GM21528 (cell line): ENCODE measurements around the gene TMPRSS13.
"Not testable (repeated sequence)": the region's sequence is repeated elsewhere in the genome, so short reads cannot be mapped to it uniquely, and the experiment has no call there.

ENCODE experiments used
- ATAC-seq: cut with Tn5 transposase; IDR thresholded peaks from one replicate; pipeline ENCODE4 v1.9.1; 2021; ENCODE audit warnings: mild to moderate bottlenecking, moderate library complexity; ENCODE audit not compliant: unreplicated experiment, low FRiP score

TMPRSS13 gene

GRCh38 chr11:117929142-117929915 is at the start of gene TMPRSS13:
Gene TMPRSS13 (minus strand): TSS chr11:117929402. CDS start chr11:117929307, 95 bp downstream.
- no peak for ATAC-seq

DNA sequence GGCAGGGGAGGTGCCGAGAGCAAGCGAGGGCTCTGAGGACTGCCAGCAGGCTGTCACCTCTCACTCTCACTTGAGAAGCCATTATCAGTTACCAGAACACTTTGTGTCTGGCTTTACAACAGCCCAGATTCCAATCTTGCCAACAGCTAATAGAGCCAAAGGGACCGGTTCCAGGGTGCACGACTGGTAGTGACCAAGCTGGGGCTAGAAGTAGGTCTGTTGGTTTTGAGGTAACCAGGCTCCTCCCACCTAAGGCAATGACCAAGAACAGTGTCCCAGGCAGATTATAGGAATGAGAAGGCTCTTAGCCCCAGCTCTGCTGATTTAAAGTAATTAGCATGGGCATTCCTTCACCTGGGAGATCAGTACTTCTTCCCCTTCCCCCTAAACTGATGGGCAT is 49.8 kb upstream of the TMPRSS13 start:
- no peak for ATAC-seq

DNA sequence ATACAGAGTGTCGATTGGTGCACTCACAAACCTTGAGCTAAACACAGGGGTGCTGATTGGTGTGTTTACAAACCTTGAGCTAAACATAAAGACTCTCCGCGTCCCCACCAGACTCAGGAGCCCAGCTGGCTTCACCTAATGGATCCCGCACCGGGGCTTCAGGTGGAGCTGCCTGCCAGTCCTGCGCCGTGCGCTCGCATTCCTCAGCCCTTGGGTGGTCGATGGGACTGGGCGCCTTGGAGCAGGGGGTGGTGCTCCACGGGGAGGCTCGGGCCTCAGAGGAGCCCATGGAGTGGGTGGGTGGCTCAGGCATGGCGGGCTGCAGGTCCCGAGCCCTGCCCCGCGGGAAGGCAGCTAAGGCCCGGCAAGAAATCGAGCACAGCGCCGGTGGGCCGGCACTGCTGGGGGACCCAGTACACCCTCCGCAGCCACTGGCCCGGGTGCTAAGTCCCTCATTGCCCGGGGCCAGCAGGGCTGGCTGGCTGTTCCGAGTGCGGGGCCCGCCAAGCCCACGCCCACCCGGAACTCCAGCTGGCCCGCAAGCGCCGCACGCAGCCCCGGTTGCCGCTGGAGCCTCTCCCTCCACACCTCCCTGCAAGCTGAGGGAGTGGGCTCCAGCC is 49.2 kb upstream of the TMPRSS13 start:
- ATAC-seq: not testable (repeated sequence)

DNA sequence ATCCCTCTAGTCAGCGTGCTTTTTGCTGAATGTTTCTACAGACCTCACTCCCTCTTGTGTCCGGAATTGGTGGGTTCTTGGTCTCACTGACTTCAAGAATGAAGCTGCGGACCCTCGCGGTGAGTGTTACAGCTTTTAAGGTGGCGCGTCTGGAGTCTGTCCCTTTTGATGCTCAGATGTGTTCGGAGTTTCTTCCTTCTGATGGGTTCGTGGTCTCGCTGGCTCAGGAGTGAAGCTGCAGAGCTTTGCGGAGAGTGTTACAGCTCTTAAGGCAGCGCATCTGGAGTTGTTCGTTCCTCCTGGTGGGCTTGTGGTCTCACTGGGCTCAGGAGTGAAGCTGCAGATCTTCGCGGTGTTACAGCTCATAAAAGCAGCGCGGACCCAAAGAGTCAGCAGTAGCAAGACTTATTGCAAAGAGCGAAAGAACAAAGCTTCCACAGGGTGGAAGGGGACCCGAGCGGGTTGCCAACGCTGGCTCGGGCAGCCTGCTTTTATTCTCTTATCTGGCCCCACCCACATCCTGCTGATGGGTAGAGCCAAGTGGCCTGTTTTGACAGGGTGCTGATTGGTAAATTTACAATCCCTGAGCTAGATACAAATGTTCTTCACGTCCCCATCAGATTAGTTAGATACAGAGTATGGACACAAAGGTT is 48.5 kb upstream of the TMPRSS13 start:
- not testable (repeated sequence) for ATAC-seq

DNA sequence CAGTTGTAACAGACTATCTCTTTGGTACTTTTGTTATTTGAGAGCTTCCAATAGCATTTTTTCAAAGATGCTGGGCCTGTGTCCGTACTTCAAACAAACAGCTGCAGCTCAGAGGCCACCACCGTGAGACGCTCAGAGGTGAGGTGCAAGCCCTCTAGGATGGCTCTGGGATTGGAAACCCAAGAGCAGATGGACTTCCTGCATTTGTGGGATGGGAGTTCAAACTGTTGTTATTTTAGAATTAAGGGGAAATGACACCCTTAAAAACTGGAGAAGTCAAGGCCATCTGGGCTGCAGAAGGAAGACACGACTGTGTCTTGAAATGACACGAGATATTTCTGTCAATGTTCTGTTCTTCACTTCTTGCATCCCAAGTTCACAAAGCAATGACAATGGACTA is 47.8 kb upstream of the TMPRSS13 start:
- ATAC-seq: no peak

- ATAC-seq: no peak
Observed at GRCh38 chr11:117976445-117976844, 47.2 kb upstream of the TMPRSS13 start.

DNA sequence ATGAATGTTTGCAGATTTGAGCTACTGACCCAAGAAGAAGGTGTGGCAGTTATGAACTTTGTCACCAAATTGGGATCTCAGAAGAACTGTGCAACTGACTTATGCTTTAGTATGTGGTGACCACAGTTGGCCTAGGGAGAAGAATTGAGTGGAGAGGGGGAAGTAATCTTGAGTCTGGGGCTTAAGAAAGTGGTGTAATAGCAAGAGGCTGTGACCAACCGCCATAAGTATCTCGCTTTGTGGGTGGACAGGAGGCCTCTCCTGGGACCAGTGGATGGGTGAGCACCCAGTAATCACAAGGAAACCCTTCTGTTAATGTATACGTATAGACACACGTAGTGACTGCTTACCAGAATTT is 44.3 kb upstream of the TMPRSS13 start:
- no peak for ATAC-seq

DNA sequence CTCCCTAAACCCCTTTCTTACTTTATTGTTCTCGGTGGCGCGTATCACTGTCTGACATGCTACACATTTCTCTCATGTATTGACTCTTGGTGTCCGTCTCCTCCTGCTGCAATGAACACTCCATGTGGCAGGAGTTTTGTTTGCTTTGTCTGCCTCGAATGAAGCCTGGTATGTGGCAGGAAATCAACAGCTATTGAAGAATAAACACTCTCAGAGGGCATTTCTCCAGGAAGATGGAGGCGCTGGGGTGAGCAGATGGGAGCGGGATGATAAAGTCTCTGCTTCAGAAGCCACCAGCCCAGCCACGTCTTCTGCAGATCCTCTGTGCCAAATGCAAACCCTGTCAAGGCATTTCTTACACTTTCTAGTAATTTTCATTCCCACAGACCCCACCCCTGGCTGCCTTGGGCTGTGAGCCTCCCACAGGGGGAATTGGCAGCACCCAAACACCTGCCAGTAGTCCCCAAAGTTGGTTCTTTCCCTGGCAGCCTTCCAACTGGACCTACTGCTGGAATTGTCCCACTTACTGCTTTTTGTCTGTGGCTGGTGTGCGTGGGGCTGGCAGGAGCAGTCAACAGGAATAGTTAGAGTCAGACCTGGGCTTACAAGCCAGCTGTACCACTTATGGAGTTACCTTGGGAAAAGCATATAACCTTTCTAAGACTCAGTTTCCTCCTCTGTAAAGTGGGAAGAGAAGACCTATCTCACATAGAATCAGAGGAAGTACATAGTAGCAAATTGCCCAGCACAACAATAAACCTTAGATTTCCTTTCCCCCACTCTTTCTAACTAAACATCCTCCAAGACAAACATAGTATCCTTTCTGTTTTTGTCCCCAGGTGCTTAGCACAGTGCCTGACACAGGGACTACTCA is 43.7 kb upstream of the TMPRSS13 start:
- ATAC-seq: no peak

DNA sequence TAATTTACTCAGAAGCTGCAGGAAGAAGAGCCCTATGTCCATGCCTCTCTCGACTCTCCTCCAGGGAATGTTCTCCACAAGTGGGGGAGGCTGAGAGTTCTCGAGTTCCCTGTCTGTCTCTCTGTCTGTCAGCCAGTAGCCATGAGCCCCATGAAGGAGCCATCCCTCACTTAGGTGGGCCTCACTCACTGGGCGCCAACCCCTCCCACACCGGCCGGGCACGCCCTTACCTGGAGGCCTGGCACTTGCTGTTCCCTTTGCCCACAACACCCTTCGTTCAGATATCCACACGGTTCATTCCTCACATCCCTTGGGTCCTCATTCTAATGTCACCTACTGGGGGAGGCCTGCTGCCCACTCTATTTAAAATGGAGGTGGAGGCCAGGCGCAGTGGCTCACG is 42.8 kb upstream of the TMPRSS13 start:
- ATAC-seq: no peak

DNA sequence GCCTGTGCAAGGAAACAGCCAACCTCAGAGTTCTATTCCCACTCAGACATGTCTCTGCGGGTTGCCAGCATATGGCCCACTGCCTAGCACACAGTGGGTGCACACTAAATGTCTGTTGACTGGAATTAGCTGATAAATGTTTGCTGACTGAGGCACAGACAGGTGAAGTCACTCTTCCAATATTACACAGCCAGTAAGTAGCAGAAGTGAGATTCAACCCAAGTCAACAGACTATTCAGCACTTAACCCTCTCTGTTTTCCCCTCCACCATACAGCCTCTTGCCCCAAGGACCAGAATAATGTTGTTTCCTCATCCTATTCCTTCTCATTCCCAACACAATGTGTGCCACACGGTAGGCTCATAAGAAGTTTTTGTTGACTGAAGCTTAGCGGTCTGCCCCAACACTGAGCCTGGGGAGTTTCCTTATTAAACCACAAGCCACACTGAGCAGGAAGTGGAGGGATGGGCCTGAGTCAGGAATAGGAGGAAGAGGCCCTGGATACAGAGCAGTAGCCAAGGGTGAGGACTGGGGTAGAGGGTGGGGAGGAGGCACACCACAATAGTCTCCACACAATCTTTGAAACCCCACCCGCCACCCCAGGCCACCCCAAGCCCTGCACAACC is 41.3 kb upstream of the TMPRSS13 start:
- ATAC-seq: no peak

GRCh38 chr11:117969160-117969991 is 40.2 kb upstream of the TMPRSS13 start:
- ATAC-seq: no peak

GRCh38 chr11:117966908-117967307 is 37.7 kb upstream of the TMPRSS13 start:
- ATAC-seq: no peak

DNA sequence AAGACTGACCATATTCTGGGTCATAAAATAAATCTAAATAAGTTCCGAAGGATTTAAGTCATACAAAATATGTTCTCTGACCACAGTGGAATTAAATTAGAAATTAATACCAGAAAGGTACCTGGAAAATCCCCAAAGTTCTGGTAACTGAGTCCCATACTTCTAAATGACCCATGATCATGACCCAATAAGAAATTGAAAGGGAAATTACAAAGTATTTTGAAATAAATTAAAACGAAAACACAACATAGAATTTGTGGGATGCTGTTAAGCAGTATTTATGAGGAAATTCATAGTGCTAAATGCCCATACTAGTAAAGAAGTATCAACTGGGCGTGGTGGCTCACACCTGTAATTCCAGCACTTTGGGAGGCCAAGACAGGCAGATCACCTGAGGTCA is 33.6 kb upstream of the TMPRSS13 start:
- no peak for ATAC-seq

GRCh38 chr11:117961896-117962295 is 32.7 kb upstream of the TMPRSS13 start:
- ATAC-seq: no peak

DNA sequence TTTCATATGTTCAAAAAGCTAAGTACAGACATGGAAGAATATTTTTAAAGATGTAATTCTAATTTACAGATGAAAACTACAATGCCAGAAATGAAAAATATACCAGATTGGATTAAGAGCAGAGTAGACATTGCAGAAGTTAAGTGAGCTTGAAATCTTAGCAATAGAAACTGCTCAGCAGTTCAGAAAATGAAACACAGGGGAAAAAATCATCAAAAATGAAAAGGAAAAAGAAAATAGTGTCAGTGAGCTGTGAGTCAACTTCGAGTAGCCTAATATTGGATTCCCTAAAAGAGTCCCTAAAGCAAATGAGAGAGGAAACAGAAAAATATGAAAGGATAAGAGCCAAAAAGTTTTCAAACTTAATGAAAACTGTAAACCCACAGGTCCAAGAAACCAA is 31.2 kb upstream of the TMPRSS13 start:
- ATAC-seq: no peak

DNA sequence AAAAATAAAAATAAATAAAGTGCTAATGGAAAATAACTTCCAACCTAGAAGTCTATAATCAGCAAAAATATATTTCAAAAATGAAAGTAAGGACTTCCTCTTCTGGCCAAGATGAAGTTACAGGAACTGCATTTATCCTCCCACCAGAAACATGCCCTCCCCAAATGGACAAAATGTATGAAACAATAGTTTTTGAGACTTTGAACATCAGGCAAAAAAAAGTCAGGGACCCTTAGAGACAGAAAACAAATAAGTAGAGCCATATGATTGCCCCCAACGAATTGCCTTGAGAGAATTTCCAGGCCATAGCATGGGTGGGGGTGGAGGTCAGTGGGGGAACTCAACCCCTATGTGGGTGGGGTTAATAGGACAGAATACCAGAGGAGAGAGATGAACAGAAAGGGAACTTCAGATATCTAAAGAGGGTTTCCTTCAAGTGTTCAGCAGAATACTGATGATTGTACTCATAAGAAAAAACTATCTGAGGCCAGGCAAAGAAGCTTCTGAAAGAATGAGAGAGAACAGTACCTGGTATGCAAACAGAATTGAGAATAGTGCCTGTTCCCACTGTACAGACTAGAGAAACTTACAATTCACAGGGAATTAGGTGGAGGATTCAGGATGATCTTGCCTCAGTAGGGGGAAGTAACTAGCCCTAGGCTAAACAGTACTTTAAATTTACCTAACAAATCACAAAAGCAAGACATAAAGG is 30.4 kb upstream of the TMPRSS13 start:
- no peak for ATAC-seq

DNA sequence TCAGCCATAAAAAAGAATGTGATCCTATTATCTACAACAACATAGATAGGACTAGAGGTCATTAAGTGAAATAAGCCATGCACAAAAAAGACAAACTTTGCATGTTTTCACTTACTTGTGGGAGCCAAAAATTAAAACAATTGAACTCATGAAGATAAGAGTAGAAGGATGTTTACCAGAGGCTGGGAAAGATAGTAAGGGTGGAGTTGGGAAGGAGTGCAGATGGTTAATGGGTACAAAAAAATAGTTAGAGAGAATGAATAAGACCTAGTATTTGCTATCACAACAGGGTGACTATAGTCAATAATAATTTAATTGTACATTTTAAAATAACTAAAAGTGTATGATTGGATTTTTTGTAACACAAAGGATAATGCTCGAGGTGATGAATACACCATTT is 29.7 kb upstream of the TMPRSS13 start:
- ATAC-seq: no peak

- ATAC-seq: no peak
Observed at GRCh38 chr11:117953024-117953671, 23.9 kb upstream of the TMPRSS13 start.
